ENCODE measurements around the gene GALNT15. TPM values are rescaled to one million over a fixed set of nuclear protein-coding genes. Genes with fewer than 3 reads are reported as not detected.

GALNT15 gene
- total and polyA plus RNA-seq, 4 donors = 2.8 to 9.7 (median 7.6) TPM

DNA sequence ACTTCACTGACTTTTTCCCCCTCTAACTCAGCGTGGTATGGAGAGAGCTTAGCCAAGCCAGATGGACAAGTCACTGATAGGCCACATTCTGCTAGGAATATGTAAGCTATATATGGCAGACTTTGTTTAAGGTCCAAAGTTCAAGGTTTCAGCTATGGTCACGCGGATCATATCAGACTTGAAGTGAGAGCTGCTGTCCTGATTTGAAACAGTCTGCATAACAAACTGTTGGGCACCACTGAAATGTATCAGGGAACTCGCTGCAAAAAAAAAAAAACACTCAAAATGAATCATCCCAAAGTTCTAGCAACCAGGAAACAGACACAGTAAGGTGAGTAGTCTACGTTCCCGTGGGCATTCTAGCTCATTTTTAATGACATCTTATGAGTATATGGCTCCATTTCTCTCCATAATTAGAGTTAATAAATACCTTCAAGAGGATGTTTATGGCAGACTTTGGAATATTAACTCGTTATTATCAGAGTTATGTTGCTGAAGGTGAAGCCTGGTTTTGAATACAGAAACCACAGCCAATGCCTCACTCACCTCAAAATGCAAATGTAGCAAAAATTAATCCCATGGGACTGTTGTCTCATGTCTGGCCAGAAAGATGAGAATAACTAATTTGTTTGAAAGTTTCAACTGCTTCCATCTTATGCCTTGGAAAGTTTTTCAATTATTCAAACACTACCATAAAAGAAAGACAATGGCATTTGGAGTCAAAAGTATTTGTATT lies 77.9 kb downstream of the GALNT15 start:
- H3K4me3 ChIP-seq = no peak overlapping the region
- 68 to 82% methylated on average over 7 of the region's 7 CpGs for WGBS, 2 donors
- H3K36me3 ChIP-seq (ENCODE audit: control insufficient read depth in 4 of 4, insufficient read depth in 4 of 4, low read length in 4 of 4) = peaks cover 0 to 3% (median 1%) of the 10 kb centered on the region in 4 donors
- peaks cover 0 to 3% (median 0%) of the 10 kb centered on the region in 5 donors for H3K4me1 ChIP-seq (ENCODE audit: control insufficient read depth in 5 of 5, insufficient read depth in 5 of 5, low read length in 5 of 5)
- no peak overlapping the region for H3K9ac ChIP-seq (ENCODE audit: insufficient read depth in 1 of 2, low read length in 2 of 2)
- DNase-seq (no peak), ATAC-seq (ENCODE audit: insufficient read depth, low FRiP score) (no peak)
- TF ChIP-seq, protein P1, sequence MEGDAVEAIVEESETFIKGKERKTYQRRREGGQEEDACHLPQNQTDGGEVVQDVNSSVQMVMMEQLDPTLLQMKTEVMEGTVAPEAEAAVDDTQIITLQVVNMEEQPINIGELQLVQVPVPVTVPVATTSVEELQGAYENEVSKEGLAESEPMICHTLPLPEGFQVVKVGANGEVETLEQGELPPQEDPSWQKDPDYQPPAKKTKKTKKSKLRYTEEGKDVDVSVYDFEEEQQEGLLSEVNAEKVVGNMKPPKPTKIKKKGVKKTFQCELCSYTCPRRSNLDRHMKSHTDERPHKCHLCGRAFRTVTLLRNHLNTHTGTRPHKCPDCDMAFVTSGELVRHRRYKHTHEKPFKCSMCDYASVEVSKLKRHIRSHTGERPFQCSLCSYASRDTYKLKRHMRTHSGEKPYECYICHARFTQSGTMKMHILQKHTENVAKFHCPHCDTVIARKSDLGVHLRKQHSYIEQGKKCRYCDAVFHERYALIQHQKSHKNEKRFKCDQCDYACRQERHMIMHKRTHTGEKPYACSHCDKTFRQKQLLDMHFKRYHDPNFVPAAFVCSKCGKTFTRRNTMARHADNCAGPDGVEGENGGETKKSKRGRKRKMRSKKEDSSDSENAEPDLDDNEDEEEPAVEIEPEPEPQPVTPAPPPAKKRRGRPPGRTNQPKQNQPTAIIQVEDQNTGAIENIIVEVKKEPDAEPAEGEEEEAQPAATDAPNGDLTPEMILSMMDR (IDR thresholded peaks at IDR 0.05; ENCODE audit: control extremely low read depth, extremely low read depth) = no peak
- H3K27me3 ChIP-seq (ENCODE audit: control insufficient read depth in 3 of 3, insufficient read depth in 3 of 3, low read length in 2 of 3) = no peaks in the 10 kb centered on the region
- H3K27ac ChIP-seq (ENCODE audit: low read depth in 1 of 2, low read length in 1 of 2) = no peak overlapping the region
- H3K9me3 ChIP-seq (ENCODE audit: control insufficient read depth in 4 of 4, insufficient read depth in 3 of 4, low read length in 3 of 4) = no peaks in the 10 kb centered on the region

DNA sequence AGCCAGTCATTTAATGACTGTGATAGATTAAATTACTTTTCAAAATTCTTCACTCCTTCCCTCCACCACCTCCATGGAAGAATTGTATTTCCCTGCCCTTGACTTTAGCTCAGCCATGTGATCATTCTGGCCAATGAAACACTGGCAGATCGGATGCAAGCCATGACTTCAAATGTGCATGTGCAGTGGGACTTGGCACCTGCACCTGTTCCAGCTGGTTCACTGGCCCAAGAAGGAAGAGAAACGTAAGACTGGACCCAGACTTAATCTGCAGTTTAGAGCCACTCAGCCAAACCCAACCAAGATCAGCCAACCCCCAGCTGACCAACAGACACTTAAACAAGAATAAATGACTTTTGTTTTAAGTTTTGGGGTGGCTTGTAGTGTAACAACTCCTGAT lies 78.5 kb downstream of the GALNT15 start:
- Histone ChIP-seq H3K9me3 (ENCODE audit: control insufficient read depth in 4 of 4, insufficient read depth in 3 of 4, low read length in 3 of 4) (no peaks in the 10 kb centered on the region), H3K9ac (ENCODE audit: insufficient read depth in 1 of 2, low read length in 2 of 2) (no peak overlapping the region), H3K4me1 (ENCODE audit: control insufficient read depth in 5 of 5, insufficient read depth in 5 of 5, low read length in 5 of 5) (peaks cover 0 to 3% (median 0%) of the 10 kb centered on the region in 5 donors), H3K27ac (ENCODE audit: low read depth in 1 of 2, low read length in 1 of 2) (no peak overlapping the region), H3K27me3 (ENCODE audit: control insufficient read depth in 3 of 3, insufficient read depth in 3 of 3, low read length in 2 of 3) (no peaks in the 10 kb centered on the region), H3K4me3 (no peak overlapping the region), H3K36me3 (ENCODE audit: control insufficient read depth in 4 of 4, insufficient read depth in 4 of 4, low read length in 4 of 4) (peaks cover 0 to 3% (median 1%) of the 10 kb centered on the region in 4 donors)
- TF ChIP-seq, protein P1 (IDR thresholded peaks at IDR 0.05; ENCODE audit: control extremely low read depth, extremely low read depth) = no peak
- DNase-seq (no peak), ATAC-seq (ENCODE audit: insufficient read depth, low FRiP score) (no peak)
- 74 to 84% methylated on average over 2 of the region's 2 CpGs for WGBS, 2 donors

DNA sequence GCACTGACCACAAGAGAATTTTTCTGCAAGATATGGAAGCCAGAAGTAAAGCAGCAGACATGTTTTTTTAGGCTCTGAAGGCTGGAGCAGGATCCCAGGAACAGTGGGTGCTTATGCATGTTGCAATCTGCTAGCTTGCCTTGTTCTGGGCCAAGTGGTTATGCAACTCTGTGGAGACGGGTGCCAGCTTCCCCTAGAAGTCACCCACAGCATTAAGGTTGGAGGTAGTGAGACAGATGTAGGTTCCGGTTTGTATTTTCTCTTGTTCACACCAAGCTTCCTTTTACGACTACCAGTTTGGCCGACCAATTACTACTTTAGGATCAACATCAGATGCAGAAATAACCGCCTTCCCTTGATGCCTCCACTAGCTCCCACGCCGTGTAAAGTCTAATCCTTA lies 79.1 kb downstream of the GALNT15 start:
- no peak overlapping the region for H3K9ac ChIP-seq (ENCODE audit: insufficient read depth in 1 of 2, low read length in 2 of 2)
- no peak for DNase-seq
- peak; percentile 78 for ATAC-seq (ENCODE audit: insufficient read depth, low FRiP score)
- TF ChIP-seq, protein P1 (IDR thresholded peaks at IDR 0.05; ENCODE audit: control extremely low read depth, extremely low read depth) = no peak
- no peaks in the 10 kb centered on the region for H3K27me3 ChIP-seq (ENCODE audit: control insufficient read depth in 3 of 3, insufficient read depth in 3 of 3, low read length in 2 of 3)
- no peaks in the 10 kb centered on the region for H3K9me3 ChIP-seq (ENCODE audit: control insufficient read depth in 4 of 4, insufficient read depth in 3 of 4, low read length in 3 of 4)
- no peak overlapping the region for H3K27ac ChIP-seq (ENCODE audit: low read depth in 1 of 2, low read length in 1 of 2)
- H3K4me3 ChIP-seq = no peak overlapping the region
- peaks cover 0 to 3% (median 0%) of the 10 kb centered on the region in 5 donors for H3K4me1 ChIP-seq (ENCODE audit: control insufficient read depth in 5 of 5, insufficient read depth in 5 of 5, low read length in 5 of 5)
- 31 to 67% methylated on average over 7 of the region's 7 CpGs for WGBS, 2 donors
- H3K36me3 ChIP-seq (ENCODE audit: control insufficient read depth in 4 of 4, insufficient read depth in 4 of 4, low read length in 4 of 4) = peaks cover 0 to 3% (median 1%) of the 10 kb centered on the region in 4 donors

All from lung (tissue), 12 donors.